ENCODE measurements around the gene PTPRM.

The PTPRM gene

GRCh38 chr18:8400193-8400752, 833.2 kb downstream of the PTPRM start:
- DNase-seq (ENCODE audit: low read depth): no peak

GRCh38 chr18:8400825-8401224, 833.7 kb downstream of the PTPRM start:
- DNase-seq (ENCODE audit: low read depth): no peak

- no peak for DNase-seq (ENCODE audit: low read depth)
These were observed 834.5 kb downstream of the PTPRM start for GRCh38 chr18:8401606-8402005.

GRCh38 chr18:8402237-8402636, 835.1 kb downstream of the PTPRM start:
- no peak for DNase-seq (ENCODE audit: low read depth)

- no peak for DNase-seq (ENCODE audit: low read depth)
These were observed 836.6 kb downstream of the PTPRM start for GRCh38 chr18:8403713-8404112.

GRCh38 chr18:8406186-8406867, 839.2 kb downstream of the PTPRM start:
- no peak for DNase-seq (ENCODE audit: low read depth)

- no peak for DNase-seq (ENCODE audit: low read depth)
These were observed 839.7 kb downstream of the PTPRM start for GRCh38 chr18:8406868-8407250.

- no peak for DNase-seq (ENCODE audit: low read depth)
These were observed 842.0 kb downstream of the PTPRM start for GRCh38 chr18:8409151-8409550.

GRCh38 chr18:8411492-8411891, 844.4 kb downstream of the PTPRM start:
- no peak for DNase-seq (ENCODE audit: low read depth)

GRCh38 chr18:8412117-8412516, 845.0 kb downstream of the PTPRM start:
- DNase-seq (ENCODE audit: low read depth): no peak

GRCh38 chr18:8413189-8413588, 846.1 kb downstream of the PTPRM start:
- DNase-seq (ENCODE audit: low read depth): no peak

- DNase-seq (ENCODE audit: low read depth): no peak
These were observed 846.6 kb downstream of the PTPRM start for GRCh38 chr18:8413751-8414150.

- DNase-seq (ENCODE audit: low read depth): peak; percentile 62
These were observed 849.3 kb downstream of the PTPRM start for GRCh38 chr18:8416212-8417019.

- no peak for DNase-seq (ENCODE audit: low read depth)
These were observed 855.3 kb downstream of the PTPRM start for GRCh38 chr18:8422391-8422790.

GRCh38 chr18:8423051-8423557, 856.0 kb downstream of the PTPRM start:
- peak; percentile 83 for DNase-seq (ENCODE audit: low read depth)

- DNase-seq (ENCODE audit: low read depth): no peak
These were observed 857.4 kb downstream of the PTPRM start for GRCh38 chr18:8424481-8424880.

- peak; percentile 97 for DNase-seq (ENCODE audit: low read depth)
These were observed 858.0 kb downstream of the PTPRM start for GRCh38 chr18:8424917-8425725.

GRCh38 chr18:8426401-8426800, 859.3 kb downstream of the PTPRM start:
- DNase-seq (ENCODE audit: low read depth): no peak

GRCh38 chr18:8427339-8427738, 860.2 kb downstream of the PTPRM start:
- DNase-seq (ENCODE audit: low read depth): no peak

GRCh38 chr18:8428951-8429350, 861.8 kb downstream of the PTPRM start:
- DNase-seq (ENCODE audit: low read depth): no peak

- no peak for DNase-seq (ENCODE audit: low read depth)
These were observed 863.9 kb downstream of the PTPRM start for GRCh38 chr18:8431036-8431435.

GRCh38 chr18:8433323-8433722, 866.2 kb downstream of the PTPRM start:
- no peak for DNase-seq (ENCODE audit: low read depth)

Data from ELR (cell line).